HL-60 (cell line): ENCODE results near the gene ODF4.
"Not testable (repeated sequence)": the region's sequence is repeated elsewhere in the genome, so short reads cannot be mapped to it uniquely, and the experiment has no call there.

Experiments used
- DNase-seq, 2 experiments: peaks; one replicate each; pipeline ENCODE4 v3.0.0-alpha.2; 2010 to 2020; ENCODE audit warnings: low read depth in 1 of 2, low spot score in 1 of 2
- H3K27ac ChIP-seq: fragments of 250-450 bp; sonication (Bioruptor Pico); replicated peaks from 2 replicates; pipeline ENCODE4 v1.5.1; 2020; ENCODE audit warnings: mild to moderate bottlenecking, moderate library complexity
- H3K27me3 ChIP-seq: fragments of 250-450 bp; sonication (Bioruptor Pico); 2 replicates; pipeline ENCODE4 v1.5.1; 2021; ENCODE audit warnings: mild to moderate bottlenecking, moderate library complexity; ENCODE audit not compliant: insufficient read depth, poor library complexity, severe bottlenecking
- H3K4me3 ChIP-seq: replicated peaks from 2 replicates; pipeline ENCODE4 v1.5.1; 2011; ENCODE audit warnings: mild to moderate bottlenecking, control low read depth, low read length; ENCODE audit not compliant: insufficient read depth
- POLR2AphosphoS5 ChIP-seq: IDR thresholded peaks from 2 replicates; pipeline ENCODE4 v1.6.1; 2012; ENCODE audit warnings: low read depth
- REST ChIP-seq: IDR thresholded peaks from 2 replicates; pipeline ENCODE4 v1.6.1; 2012; ENCODE audit warnings: low read depth; ENCODE audit not compliant: insufficient replicate concordance
- SPI1 ChIP-seq: IDR thresholded peaks from 2 replicates; pipeline ENCODE4 v1.6.1; 2012; ENCODE audit warnings: low read depth, mild to moderate bottlenecking, borderline replicate concordance

Gene ODF4

GRCh38 chr17:8393470-8394231 is 54.0 kb downstream of the ODF4 start:
- no peak overlapping the region for H3K27ac ChIP-seq
- no peak overlapping the region for H3K4me3 ChIP-seq
- peak in 1 of 2 experiments; percentile 29 for DNase-seq
- TF ChIP-seq REST (no peak), POLR2AphosphoS5 (no peak), SPI1 (peak; percentile 5; the same call in 1 of the 2 replicates)
- no peaks in the 10 kb centered on the region for H3K27me3 ChIP-seq

DNA sequence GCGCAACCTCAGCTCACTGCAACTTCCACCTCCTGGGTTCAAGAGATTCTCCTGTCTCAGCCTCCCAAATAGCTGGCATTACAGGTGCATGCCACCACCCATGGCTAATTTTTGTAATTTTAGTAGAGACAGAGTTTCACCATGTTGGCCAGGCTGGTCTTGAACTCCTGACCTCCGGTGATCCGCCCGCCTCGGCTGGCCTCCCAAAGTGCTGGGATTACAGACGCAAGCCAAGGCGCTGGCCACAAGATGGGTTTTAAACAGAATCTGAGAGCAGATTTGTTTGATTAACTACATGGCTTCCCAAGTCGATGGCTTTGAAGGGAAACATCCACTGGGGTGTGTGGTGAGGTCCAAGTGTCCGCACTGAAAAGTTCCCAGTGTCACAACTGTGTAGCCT is 54.9 kb downstream of the ODF4 start:
- not testable (repeated sequence) for H3K27ac ChIP-seq, H3K27me3 ChIP-seq, DNase-seq, H3K4me3 ChIP-seq
